BLaER1 treated with 17β-estradiol and CSF1 and Interleukin-3, amounts not matched to agents 10 nM and 100 nM (cell line): ENCODE data around the gene TTC39B.
A peak's percentile ranks its signal among the peaks of the same experiment; 100 is the strongest.

Experiments
- H3K27ac ChIP-seq, 11 experiments: shearing (Covaris generic); formaldehyde crosslinking; 2 replicates each; pipeline ENCODE4 v1.8.1; 2022
- H3K27me3 ChIP-seq, 11 experiments: shearing (Covaris generic); formaldehyde crosslinking; 2 replicates each; pipeline ENCODE4 v1.8.1; 2022
- H3K36me3 ChIP-seq, 11 experiments: shearing (Covaris generic); formaldehyde crosslinking; 2 replicates each; pipeline ENCODE4 v1.8.1; 2022
- H3K4me1 ChIP-seq, 10 experiments: shearing (Covaris generic); formaldehyde crosslinking; 2 replicates each; pipeline ENCODE4 v1.8.1; 2022
- H3K4me2 ChIP-seq, 11 experiments: shearing (Covaris generic); formaldehyde crosslinking; 2 replicates each; pipeline ENCODE4 v1.8.1; 2022
- H3K4me3 ChIP-seq, 10 experiments: shearing (Covaris generic); formaldehyde crosslinking; 2 replicates each; pipeline ENCODE4 v1.8.1; 2022
- H3K9ac ChIP-seq, 11 experiments: shearing (Covaris generic); formaldehyde crosslinking; 2 replicates each; pipeline ENCODE4 v1.8.1; 2022
- H3K9me3 ChIP-seq, 11 experiments: shearing (Covaris generic); formaldehyde crosslinking; replicated peaks in 1 of 11; 2 replicates each; pipeline ENCODE4 v1.8.1; 2022
- H4K20me1 ChIP-seq, 11 experiments: shearing (Covaris generic); formaldehyde crosslinking; 2 replicates each; pipeline ENCODE4 v1.8.1; 2022
- Cebpa-rat ChIP-seq, 11 experiments: shearing (Covaris generic); IDR thresholded peaks; 2 replicates each; pipeline ENCODE4 v1.8.1; 2022

Gene TTC39B

GRCh38 chr9:15142878-15143534, 164.0 kb downstream of the TTC39B start:
- H3K4me2 ChIP-seq, result no peak overlapping the region
- no peaks in the 10 kb centered on the region for H4K20me1 ChIP-seq

GRCh38 chr9:15140051-15140450, 167.0 kb downstream of the TTC39B start:
- Histone ChIP-seq H3K9ac (no peak overlapping the region), H3K36me3 (no peaks in the 10 kb centered on the region), H3K4me1 (peaks cover 0 to 14% (median 10%) of the 10 kb centered on the region in 10 experiments; a peak in 15 of 20 replicates), H3K9me3 (no peaks in the 10 kb centered on the region), H4K20me1 (no peaks in the 10 kb centered on the region), H3K27ac (no peak overlapping the region), H3K4me2 (peak overlapping the region in 7 of 11 experiments; percentile 47 to 70 (median 57); a peak in 9 of 22 replicates), H3K27me3 (no peaks in the 10 kb centered on the region), H3K4me3 (no peak overlapping the region)
- TF ChIP-seq Cebpa-rat (IDR thresholded peaks at IDR 0.05), result no peak

More at GRCh38 chr9:15142878-15143534, 164.0 kb downstream of the TTC39B start:
- Histone ChIP-seq H3K9me3 (no peaks in the 10 kb centered on the region), H3K9ac (no peak overlapping the region), H3K4me3 (no peak overlapping the region), H3K27ac (no peak overlapping the region), H3K27me3 (no peaks in the 10 kb centered on the region), H3K4me1 (peaks cover 0 to 19% (median 11%) of the 10 kb centered on the region in 10 experiments; a peak in 15 of 20 replicates), H3K36me3 (no peaks in the 10 kb centered on the region)
- TF ChIP-seq Cebpa-rat (IDR thresholded peaks at IDR 0.05), result no peak

GRCh38 chr9:15139469-15139868, 167.5 kb downstream of the TTC39B start:
- H3K4me2 ChIP-seq, result peak overlapping the region; percentile 13 to 70 (median 51); a peak in 19 of 22 replicates
- no peaks in the 10 kb centered on the region for H4K20me1 ChIP-seq
- peaks cover 0 to 14% (median 10%) of the 10 kb centered on the region in 10 experiments; a peak in 15 of 20 replicates for H3K4me1 ChIP-seq
- H3K9me3 ChIP-seq, result no peaks in the 10 kb centered on the region
- H3K4me3 ChIP-seq, result no peak overlapping the region
- H3K36me3 ChIP-seq, result no peaks in the 10 kb centered on the region
- TF ChIP-seq Cebpa-rat (IDR thresholded peaks at IDR 0.05), result no peak
- H3K9ac ChIP-seq, result no peak overlapping the region
- no peaks in the 10 kb centered on the region for H3K27me3 ChIP-seq
- H3K27ac ChIP-seq, result no peak overlapping the region

GRCh38 chr9:15138357-15138686, 168.7 kb downstream of the TTC39B start:
- Histone ChIP-seq H3K9ac (no peak overlapping the region), H3K36me3 (no peaks in the 10 kb centered on the region), H3K27me3 (no peaks in the 10 kb centered on the region), H4K20me1 (no peaks in the 10 kb centered on the region), H3K9me3 (no peaks in the 10 kb centered on the region), H3K27ac (no peak overlapping the region), H3K4me1 (peaks cover 0 to 14% (median 10%) of the 10 kb centered on the region in 10 experiments; a peak in 15 of 20 replicates), H3K4me2 (no peak overlapping the region), H3K4me3 (no peak overlapping the region)
- no peak for TF ChIP-seq Cebpa-rat (IDR thresholded peaks at IDR 0.05)

GRCh38 chr9:15137658-15138356, 169.2 kb downstream of the TTC39B start:
- Histone ChIP-seq H3K27ac (no peak overlapping the region), H3K9me3 (no peaks in the 10 kb centered on the region), H3K27me3 (no peaks in the 10 kb centered on the region), H4K20me1 (no peaks in the 10 kb centered on the region), H3K4me3 (no peak overlapping the region), H3K9ac (no peak overlapping the region), H3K36me3 (no peaks in the 10 kb centered on the region), H3K4me1 (peaks cover 0 to 14% (median 10%) of the 10 kb centered on the region in 10 experiments; a peak in 15 of 20 replicates), H3K4me2 (no peak overlapping the region)
- no peak for TF ChIP-seq Cebpa-rat (IDR thresholded peaks at IDR 0.05)

- Histone ChIP-seq H3K4me2 (no peak overlapping the region), H3K4me1 (peaks cover 0 to 14% (median 10%) of the 10 kb centered on the region in 10 experiments; a peak in 15 of 20 replicates), H3K36me3 (no peaks in the 10 kb centered on the region), H4K20me1 (no peaks in the 10 kb centered on the region), H3K27me3 (no peaks in the 10 kb centered on the region), H3K9me3 (no peaks in the 10 kb centered on the region), H3K9ac (no peak overlapping the region), H3K4me3 (no peak overlapping the region), H3K27ac (no peak overlapping the region; a peak in 1 of 22 replicates)
- no peak for TF ChIP-seq Cebpa-rat (IDR thresholded peaks at IDR 0.05)
Observed at GRCh38 chr9:15137089-15137488, 169.9 kb downstream of the TTC39B start.

- H3K4me1 ChIP-seq, result peaks cover 0 to 14% (median 10%) of the 10 kb centered on the region in 10 experiments; a peak in 15 of 20 replicates
- no peaks in the 10 kb centered on the region for H3K9me3 ChIP-seq
- H3K4me3 ChIP-seq, result no peak overlapping the region
- H3K36me3 ChIP-seq, result no peaks in the 10 kb centered on the region
- TF ChIP-seq Cebpa-rat (IDR thresholded peaks at IDR 0.05), result no peak
- no peaks in the 10 kb centered on the region for H4K20me1 ChIP-seq
- no peak overlapping the region for H3K9ac ChIP-seq
- no peak overlapping the region for H3K4me2 ChIP-seq
- no peaks in the 10 kb centered on the region for H3K27me3 ChIP-seq
- no peak overlapping the region; a peak in 1 of 22 replicates for H3K27ac ChIP-seq
Observed at GRCh38 chr9:15136646-15137045, 170.4 kb downstream of the TTC39B start.

- Histone ChIP-seq H3K9ac (no peak overlapping the region), H3K27ac (no peak overlapping the region)
Observed at GRCh38 chr9:15135164-15135792, 171.7 kb downstream of the TTC39B start.

GRCh38 chr9:15133488-15133887, 173.5 kb downstream of the TTC39B start:
- Histone ChIP-seq H3K36me3 (no peaks in the 10 kb centered on the region), H3K27me3 (peaks cover 0 to 4% (median 0%) of the 10 kb centered on the region in 11 experiments; a peak in 5 of 22 replicates), H3K4me1 (no peaks in the 10 kb centered on the region), H3K9ac (no peak overlapping the region), H3K27ac (no peak overlapping the region), H3K9me3 (no peaks in the 10 kb centered on the region), H4K20me1 (no peaks in the 10 kb centered on the region), H3K4me3 (no peak overlapping the region), H3K4me2 (no peak overlapping the region)
- no peak for TF ChIP-seq Cebpa-rat (IDR thresholded peaks at IDR 0.05)

More at GRCh38 chr9:15135164-15135792, 171.7 kb downstream of the TTC39B start:
- Histone ChIP-seq H3K4me1 (peaks cover 0 to 14% (median 10%) of the 10 kb centered on the region in 10 experiments; a peak in 15 of 20 replicates), H3K4me3 (no peak overlapping the region), H3K4me2 (peak overlapping the region in 2 of 11 experiments; percentile 39 to 51; a peak in 3 of 22 replicates), H3K27me3 (no peaks in the 10 kb centered on the region), H4K20me1 (no peaks in the 10 kb centered on the region), H3K36me3 (no peaks in the 10 kb centered on the region), H3K9me3 (no peaks in the 10 kb centered on the region)
- no peak for TF ChIP-seq Cebpa-rat (IDR thresholded peaks at IDR 0.05)
